Lung (tissue), 12 donors: ENCODE measurements around the gene HNRNPU. TPM values are rescaled to one million over a fixed set of nuclear protein-coding genes. Genes with fewer than 3 reads are reported as not detected.

Experiments used
- ATAC-seq: fragments of 200-7000 bp; cut with Tn5 transposase; one replicate; pipeline ENCODE4 v1.9.1; 2020; ENCODE audit warnings: moderate number of reproducible peaks; ENCODE audit not compliant: insufficient read depth, low FRiP score
- DNase-seq, 3 donors: peaks; one replicate each; pipeline ENCODE4 v3.0.0-alpha.2; 2013 to 2017
- H3K27ac ChIP-seq, 2 donors: one replicate each; pipeline ENCODE4 v1.5.1; 2013; ENCODE audit warnings: mild to moderate bottlenecking in 2 of 2, moderate library complexity in 2 of 2, control low read depth in 1 of 2, inconsistent platforms in 1 of 2, low read depth in 1 of 2, low read length in 1 of 2
- H3K27me3 ChIP-seq, 3 donors: one replicate each; pipeline ENCODE4 v1.5.1; 2013; ENCODE audit warnings: low read length in 2 of 3; ENCODE audit not compliant: control insufficient read depth in 3 of 3, insufficient read depth in 3 of 3
- H3K36me3 ChIP-seq, 4 donors: one replicate each; pipeline ENCODE4 v1.5.1; 2013; ENCODE audit warnings: low read length in 4 of 4, mild to moderate bottlenecking in 1 of 4, moderate library complexity in 1 of 4; ENCODE audit not compliant: control insufficient read depth in 4 of 4, insufficient read depth in 4 of 4
- H3K4me1 ChIP-seq, 5 donors: one replicate each; pipeline ENCODE4 v1.5.1; 2013; ENCODE audit warnings: low read length in 5 of 5, mild to moderate bottlenecking in 2 of 5, moderate library complexity in 1 of 5; ENCODE audit not compliant: control insufficient read depth in 5 of 5, insufficient read depth in 5 of 5
- H3K4me3 ChIP-seq: one replicate; pipeline ENCODE4 v1.5.1; 2013; ENCODE audit warnings: mild to moderate bottlenecking, control low read depth, moderate library complexity
- H3K9ac ChIP-seq, 2 donors: one replicate each; pipeline ENCODE4 v1.5.1; 2013; ENCODE audit warnings: low read length in 2 of 2, control low read depth in 1 of 2; ENCODE audit not compliant: insufficient read depth in 1 of 2
- H3K9me3 ChIP-seq, 4 donors: one replicate each; pipeline ENCODE4 v1.5.1; 2013; ENCODE audit warnings: low read length in 3 of 4, mild to moderate bottlenecking in 1 of 4, moderate library complexity in 1 of 4; ENCODE audit not compliant: control insufficient read depth in 4 of 4, insufficient read depth in 3 of 4
- WGBS, 2 donors: extraction: QIAGEN DNeasy Blood & Tissue Kit; methylation state at CpG; one replicate each; pipeline ENCODE4 v1.1.7; 2013; 5-methylcytosine and 5-hydroxymethylcytosine counted together
- polyA plus RNA-seq, 2 donors: library from polyadenylated mRNA; stranded (reverse); fragments of 200-250 nt; gene quantifications; one replicate each; pipeline ENCODE4 v1.2.1, GENCODE V29; 2013
- total RNA-seq, 2 donors: library from RNA; depleted of rRNA in 1 of 2; stranded (reverse); fragments of >200 nt in 1 of 2; gene quantifications; one replicate each; pipeline ENCODE4 v1.2.1, GENCODE V29; 2014 to 2021
- TF ChIP-seq, protein P1 (sequence below): IDR thresholded peaks from 2 replicates; pipeline ENCODE4 v1.5.1; 2012; ENCODE audit warnings: mild to moderate bottlenecking; ENCODE audit errors: control extremely low read depth, extremely low read depth
- donor health status: control.
- donor health status: control.
- donor health status: Bipolar disorder and iron deficiency.
- donor health status: healthy.
- donor health status: DM: yes; HTN: yes; CAD: no.

The HNRNPU gene
- total and polyA plus RNA-seq, 4 donors: 133 to 611 (median 206) TPM

DNA sequence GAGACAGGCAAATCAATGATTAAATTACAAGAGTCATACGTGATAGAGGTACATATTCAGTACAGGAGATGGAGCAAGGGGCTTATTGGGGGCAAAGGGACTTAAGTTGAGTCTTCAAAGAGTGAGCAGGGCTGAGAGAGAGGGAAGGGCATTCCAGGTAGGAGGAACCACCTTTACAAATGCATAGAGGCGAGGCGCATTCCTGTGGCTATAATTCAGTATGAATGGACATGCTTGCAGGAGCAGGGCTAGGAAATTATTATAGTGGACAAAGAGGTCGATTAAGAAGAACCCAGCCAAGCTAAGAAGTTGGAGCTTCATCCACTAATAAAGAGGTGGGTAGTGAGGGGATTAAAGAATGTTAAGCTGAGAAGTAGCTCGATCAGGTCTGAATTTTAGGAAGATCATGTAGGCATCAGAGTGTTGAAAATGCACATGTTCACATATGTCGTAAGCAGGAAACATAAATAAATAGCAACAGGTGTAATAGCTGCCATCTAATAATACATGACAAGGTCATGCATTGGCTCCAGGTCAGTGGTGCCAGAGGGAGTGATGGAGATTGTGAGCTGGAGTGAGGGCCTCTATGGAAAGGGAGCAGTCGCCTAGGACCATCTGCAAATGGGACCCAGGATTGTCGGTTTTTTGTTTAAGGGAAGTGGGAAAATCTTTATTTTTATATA, 12.0 kb upstream of the HNRNPU start:
- TF ChIP-seq, protein P1, sequence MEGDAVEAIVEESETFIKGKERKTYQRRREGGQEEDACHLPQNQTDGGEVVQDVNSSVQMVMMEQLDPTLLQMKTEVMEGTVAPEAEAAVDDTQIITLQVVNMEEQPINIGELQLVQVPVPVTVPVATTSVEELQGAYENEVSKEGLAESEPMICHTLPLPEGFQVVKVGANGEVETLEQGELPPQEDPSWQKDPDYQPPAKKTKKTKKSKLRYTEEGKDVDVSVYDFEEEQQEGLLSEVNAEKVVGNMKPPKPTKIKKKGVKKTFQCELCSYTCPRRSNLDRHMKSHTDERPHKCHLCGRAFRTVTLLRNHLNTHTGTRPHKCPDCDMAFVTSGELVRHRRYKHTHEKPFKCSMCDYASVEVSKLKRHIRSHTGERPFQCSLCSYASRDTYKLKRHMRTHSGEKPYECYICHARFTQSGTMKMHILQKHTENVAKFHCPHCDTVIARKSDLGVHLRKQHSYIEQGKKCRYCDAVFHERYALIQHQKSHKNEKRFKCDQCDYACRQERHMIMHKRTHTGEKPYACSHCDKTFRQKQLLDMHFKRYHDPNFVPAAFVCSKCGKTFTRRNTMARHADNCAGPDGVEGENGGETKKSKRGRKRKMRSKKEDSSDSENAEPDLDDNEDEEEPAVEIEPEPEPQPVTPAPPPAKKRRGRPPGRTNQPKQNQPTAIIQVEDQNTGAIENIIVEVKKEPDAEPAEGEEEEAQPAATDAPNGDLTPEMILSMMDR: no peak
- Histone ChIP-seq H3K9me3 (no peaks in the 10 kb centered on the region), H3K27me3 (no peaks in the 10 kb centered on the region), H3K4me3 (no peak overlapping the region), H3K9ac (no peak overlapping the region), H3K27ac (no peak overlapping the region), H3K36me3 (no peaks in the 10 kb centered on the region), H3K4me1 (peaks cover 0 to 2% (median 0%) of the 10 kb centered on the region in 5 donors)
- WGBS, 2 donors: 93% methylated on average over 8 of the region's 8 CpGs
- DNase-seq (no peak), ATAC-seq (no peak)

DNA sequence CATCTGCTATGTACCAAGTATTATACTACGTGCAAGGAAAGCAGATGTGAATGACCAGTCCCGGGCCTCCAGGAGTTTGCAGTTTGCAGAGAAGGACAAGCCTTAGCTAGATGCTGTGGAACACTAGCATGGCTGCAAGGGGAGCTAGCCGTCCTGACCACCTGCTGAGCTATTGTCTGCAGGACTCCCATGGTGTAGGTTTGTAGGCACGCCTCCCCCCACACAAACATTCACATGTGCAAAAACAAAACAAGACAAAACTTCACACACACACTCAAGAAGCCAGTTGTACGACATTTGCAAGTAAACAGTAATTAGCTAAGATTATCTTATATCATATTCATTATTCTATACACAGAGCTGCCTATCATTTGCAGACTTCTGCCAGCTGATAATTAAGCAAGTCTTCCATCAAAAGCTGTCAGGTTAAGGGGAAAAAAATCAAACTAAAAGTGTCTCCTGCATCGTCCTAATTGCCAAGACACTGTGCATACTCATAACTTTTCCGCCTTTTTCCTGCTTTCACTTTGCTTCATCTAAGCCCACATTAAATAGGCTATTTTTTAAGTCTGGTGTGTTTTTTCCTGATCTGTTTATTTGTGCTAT, 10.7 kb upstream of the HNRNPU start:
- no peak overlapping the region for H3K9ac ChIP-seq
- DNase-seq (no peak), ATAC-seq (no peak)
- no peak overlapping the region for H3K4me3 ChIP-seq
- H3K4me1 ChIP-seq: peaks cover 0 to 2% (median 0%) of the 10 kb centered on the region in 5 donors
- H3K27me3 ChIP-seq: no peaks in the 10 kb centered on the region
- H3K36me3 ChIP-seq: no peaks in the 10 kb centered on the region
- peak overlapping the region in 1 of 2 donors; percentile 33 for H3K27ac ChIP-seq
- H3K9me3 ChIP-seq: no peaks in the 10 kb centered on the region
- WGBS, 2 donors: 82 to 93% methylated on average over 7 of the region's 7 CpGs
- TF ChIP-seq, protein P1: no peak

DNA sequence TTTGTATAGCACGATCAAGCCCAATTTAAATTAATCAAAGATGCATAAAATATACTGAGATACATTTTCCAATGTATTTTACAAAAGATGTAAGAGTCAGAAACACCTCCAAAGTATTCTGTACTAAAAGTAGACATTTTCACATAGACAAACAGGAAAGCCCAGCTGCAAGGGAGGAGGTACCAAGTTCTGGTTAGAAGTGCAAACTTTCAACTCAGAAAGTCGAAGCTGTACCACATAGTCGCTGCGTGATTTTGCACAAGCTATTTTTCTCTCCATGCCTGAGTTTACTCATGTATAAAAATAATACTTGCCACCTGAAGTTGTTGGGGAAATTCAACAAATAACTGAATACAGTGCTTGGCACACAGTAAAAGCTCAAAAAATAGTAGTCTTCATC, 5.6 kb upstream of the HNRNPU start:
- Histone ChIP-seq H3K9me3 (no peaks in the 10 kb centered on the region), H3K36me3 (no peaks in the 10 kb centered on the region), H3K9ac (no peak overlapping the region), H3K4me1 (peaks cover 0 to 9% (median 2%) of the 10 kb centered on the region in 5 donors), H3K27ac (no peak overlapping the region), H3K27me3 (no peaks in the 10 kb centered on the region), H3K4me3 (no peak overlapping the region)
- TF ChIP-seq, protein P1: no peak
- ATAC-seq (no peak), DNase-seq (no peak)
- 95% methylated on average over 4 of the region's 4 CpGs for WGBS, 2 donors
